GM21390 (cell line): ENCODE measurements around the gene DNAH7.

Experiments
- ATAC-seq: cut with Tn5 transposase; IDR thresholded peaks from one replicate; pipeline ENCODE4 v1.9.1; 2021; ENCODE audit not compliant: unreplicated experiment

DNAH7 gene

DNA sequence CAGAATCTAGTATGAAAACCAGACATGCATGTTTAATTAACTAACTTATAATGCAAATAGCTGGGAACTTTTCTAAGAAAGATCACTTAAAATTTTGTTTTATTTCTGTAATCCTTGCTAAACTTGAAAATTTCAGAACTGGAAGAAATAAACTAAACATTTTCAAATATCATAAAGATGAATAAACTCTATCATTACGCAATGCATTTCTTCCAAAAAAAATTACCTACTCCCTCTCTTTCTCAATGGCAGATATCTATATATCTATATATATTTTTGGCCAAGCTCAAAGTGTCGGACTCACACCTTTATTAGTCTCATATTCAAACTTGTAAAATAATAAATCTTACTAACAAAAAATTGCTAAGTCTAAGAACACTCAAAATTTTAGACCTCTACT, 253.6 kb downstream of the DNAH7 start:
- ATAC-seq, result no peak

DNA sequence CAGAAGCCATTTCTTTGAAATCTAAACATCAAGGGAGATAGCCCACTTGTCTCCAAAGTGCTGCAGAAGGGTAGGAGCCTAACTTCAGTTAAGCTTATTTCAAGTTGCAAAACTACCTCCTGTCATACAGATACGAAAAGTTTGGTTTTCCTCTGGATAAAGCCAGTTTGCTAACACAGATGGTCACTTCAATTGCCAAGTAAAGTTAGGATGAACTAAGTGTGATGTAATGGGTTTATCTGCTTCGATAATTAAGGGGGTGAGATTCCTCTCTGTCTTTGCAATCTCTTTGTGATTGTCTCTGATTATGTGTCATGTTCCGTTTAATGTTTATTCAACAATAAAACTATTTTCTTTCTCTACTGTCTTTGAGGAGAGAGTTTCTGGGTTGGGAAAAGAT, 255.2 kb downstream of the DNAH7 start:
- no peak for ATAC-seq

DNA sequence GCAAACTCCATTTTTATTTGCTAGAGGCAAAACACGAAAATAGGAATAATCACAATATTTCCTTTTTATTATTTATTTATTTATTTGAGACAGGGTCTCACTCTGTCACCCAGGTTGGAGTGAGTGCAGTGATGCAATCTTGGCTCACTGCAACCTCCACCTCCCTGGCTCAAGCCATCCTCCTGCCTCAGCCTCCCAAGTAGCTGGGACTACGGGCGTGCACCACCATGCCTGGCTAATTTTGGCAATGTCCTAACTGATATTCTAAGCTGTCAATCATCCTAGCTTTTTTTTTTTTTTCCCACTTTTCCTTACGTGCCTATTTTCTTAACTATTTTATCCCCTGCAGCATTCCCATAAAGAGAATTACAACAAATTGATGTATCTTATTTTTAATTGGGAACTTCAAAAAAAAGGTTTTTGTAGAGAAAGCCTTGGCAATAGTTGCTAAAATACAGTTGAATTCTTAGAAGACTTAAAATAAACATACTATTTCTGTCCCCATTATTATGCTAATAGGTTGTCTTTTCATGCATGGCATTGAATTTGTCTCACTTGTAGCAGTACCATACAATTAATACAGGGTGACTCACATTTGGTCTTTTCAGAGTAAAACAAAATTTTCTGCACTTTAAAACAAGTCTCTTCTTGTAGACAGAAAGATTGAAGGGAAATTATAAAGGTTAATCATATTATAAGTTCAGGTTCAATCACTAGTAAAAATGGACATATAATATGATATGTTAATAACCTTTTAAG, 258.1 kb downstream of the DNAH7 start:
- ATAC-seq, result no peak

GRCh38 chr2:195808189-195808588, 260.4 kb downstream of the DNAH7 start:
- no peak for ATAC-seq

- no peak for ATAC-seq
These were observed 263.2 kb downstream of the DNAH7 start for GRCh38 chr2:195805283-195805976.

DNA sequence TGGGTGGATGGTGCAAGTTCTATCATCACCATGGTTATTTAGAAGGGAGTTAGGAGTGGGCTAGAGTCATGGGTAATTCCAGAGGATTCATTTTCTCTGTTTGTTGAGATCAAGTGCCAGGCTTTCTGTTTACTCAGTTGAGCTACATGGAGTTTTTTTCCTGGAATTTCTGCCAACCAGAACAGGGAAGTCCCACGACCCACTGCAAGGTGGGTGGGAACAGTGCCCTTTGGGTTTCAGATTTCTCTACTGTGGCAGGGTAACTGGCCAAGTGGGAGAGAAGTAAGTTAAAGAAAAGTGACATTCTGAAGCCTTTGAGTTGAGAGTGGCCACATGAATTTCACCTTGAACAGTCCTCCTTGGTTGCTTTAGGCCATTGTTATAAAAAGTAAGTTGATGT, 272.8 kb downstream of the DNAH7 start:
- no peak for ATAC-seq

- no peak for ATAC-seq
These were observed 274.8 kb downstream of the DNAH7 start for GRCh38 chr2:195793881-195794280.

- ATAC-seq, result no peak
These were observed 286.5 kb downstream of the DNAH7 start for GRCh38 chr2:195782156-195782555.

GRCh38 chr2:195779491-195779890, 289.1 kb downstream of the DNAH7 start:
- ATAC-seq, result no peak

DNA sequence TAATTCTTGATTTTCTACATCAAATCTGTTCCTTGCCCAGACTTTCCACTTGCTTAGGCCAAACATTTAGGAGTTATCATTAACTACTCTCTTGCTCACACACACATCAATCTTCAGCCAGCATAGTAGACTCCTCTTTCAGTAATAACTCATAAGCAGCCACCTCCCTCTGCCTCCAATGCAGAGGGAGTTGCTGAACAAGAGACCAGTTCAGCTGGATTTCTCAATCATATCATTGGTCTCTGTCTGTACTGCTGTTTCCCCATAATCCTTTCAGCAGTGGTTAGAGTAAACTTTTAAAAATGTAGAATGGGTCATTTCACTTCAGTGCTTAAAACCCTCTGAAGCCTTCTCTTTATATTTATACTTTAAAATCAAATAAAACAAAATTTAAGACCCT, 298.7 kb downstream of the DNAH7 start:
- ATAC-seq, result no peak

- ATAC-seq, result no peak
These were observed 300.2 kb downstream of the DNAH7 start for GRCh38 chr2:195768431-195768830.

DNA sequence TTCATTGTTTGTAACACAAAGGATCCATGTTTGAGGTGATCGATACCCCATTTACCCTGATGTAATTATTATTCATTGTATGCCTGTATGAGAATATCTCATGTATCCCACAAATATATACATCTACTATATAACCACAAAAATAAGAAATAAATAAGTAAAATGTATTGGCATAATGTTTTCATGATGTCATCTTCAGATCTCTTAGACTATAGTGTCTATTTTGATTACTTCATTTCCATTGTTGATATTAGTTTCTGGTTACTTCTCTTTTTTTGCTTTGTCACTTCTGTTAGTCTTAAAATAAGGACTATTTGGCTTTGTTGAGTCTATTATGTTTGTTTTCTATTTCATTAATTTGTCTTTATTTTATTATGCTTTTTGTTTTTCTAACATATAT, 301.9 kb downstream of the DNAH7 start:
- no peak for ATAC-seq

DNA sequence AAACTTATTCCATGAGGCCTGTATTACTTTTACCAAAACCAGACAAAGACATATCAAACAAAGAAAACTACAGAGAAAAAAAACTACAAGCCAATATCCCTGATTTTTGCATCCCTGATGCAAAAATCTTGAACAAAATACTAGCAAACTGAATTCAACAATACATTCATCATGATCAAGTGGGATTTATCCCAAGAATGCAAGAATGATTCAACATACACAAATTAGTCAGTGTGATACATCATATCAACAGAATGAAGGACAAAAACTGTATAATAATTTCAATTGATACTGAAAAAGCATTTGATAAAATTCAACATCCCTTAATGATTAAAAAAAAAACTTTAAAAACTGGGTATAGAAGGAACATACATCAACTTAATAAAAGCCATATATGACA, 304.8 kb downstream of the DNAH7 start:
- no peak for ATAC-seq

DNA sequence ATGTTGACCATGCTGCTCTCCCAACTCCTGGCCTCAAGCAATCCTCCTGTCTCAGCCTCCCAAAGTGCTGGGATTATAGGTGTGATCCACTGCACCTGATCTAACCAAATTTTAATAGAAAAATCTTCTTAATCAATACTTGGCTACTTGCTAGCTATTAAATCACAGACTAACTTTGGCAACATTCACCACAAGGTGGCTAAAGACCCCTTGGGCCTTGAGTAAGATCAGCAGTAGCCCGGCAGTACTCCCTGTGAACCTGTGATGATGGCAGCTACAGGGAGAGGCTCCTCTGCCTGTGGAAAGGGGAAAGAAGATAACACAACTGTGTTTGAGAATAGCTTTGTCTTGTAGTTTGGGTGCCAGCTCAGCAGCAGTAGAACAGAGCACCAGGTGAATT, 308.8 kb downstream of the DNAH7 start:
- ATAC-seq, result no peak

GRCh38 chr2:195758846-195759245, 309.8 kb downstream of the DNAH7 start:
- ATAC-seq, result no peak

DNA sequence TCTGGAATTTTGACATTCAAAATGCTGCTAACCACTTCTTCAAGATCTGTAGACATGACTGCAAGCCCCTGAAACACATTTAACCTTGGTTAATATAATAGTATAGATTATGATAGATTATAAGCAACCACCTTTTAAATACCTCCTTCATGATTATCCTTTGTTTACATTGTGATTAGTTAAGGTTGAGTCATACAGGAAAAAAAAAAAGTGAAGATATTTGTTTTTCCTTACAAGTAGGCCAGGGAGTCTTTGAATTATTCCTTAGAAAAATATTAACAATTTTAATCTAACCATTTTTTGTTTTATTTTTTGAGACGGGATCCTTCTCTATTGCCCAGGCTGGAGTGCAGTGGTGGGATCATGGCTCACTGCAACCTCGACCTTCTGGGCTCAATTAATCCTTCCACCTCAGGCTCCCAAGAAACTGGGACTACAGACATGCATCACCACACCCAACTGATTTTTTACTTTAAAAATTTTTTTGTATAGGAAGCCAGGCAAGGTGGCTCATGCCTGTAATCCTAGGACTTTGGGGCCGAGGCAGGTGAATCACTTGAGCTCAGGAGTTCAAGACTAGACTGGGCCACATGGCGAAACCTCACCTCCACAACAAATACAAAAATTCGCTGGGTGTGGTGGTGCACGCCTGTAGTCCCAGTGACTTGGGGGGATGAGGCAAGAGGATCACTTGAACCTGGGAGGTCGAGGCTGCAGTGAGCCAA, 312.3 kb downstream of the DNAH7 start:
- ATAC-seq, result no peak

DNA sequence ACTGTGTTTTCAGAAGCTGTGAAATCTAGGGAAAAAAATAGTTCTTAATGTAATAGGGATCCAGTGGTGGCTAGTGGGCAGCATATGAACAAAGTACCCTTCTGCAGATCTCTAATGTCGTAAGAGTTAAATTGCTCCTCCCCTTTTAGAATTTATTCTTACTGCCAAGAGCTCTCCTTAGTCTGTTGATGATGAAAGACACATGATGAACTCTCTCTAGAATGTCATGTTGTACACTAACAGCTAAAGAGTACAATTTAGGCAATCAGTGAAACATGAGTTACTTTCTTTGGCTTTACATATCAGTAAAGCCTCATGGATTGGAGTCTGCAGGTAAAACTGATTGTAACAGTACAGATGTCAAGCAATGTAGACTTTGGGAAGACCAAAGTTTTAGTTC, 327.4 kb downstream of the DNAH7 start:
- ATAC-seq, result no peak

- ATAC-seq, result no peak
These were observed 330.9 kb downstream of the DNAH7 start for GRCh38 chr2:195737511-195738325.

GRCh38 chr2:195735347-195735746, 333.3 kb downstream of the DNAH7 start:
- no peak for ATAC-seq

DNA sequence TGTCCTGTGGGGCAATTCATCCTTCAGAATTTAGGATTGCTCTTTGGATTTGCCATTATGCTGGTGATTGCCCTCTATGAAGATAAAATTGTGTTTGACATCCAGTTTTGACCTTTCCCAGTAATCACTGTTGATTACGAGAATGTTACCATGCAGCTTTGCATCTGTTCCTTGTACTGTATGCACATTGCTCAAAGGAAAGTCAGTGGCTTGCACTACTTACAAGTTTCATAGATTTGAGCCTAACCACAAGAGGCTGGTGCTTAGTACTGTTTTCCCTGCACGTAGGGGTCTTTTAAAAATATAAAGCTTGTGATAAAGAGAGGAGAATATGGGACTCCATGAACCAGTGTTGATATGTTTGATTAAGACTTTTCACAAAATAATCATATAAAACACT, 333.7 kb downstream of the DNAH7 start:
- ATAC-seq, result no peak

GRCh38 chr2:195734395-195734794, 334.2 kb downstream of the DNAH7 start:
- no peak for ATAC-seq
